Measurements from ENCODE around the gene GMPS. TPM values are rescaled to one million over a fixed set of nuclear protein-coding genes. Genes with fewer than 3 reads are reported as not detected.
"Not testable (repeated sequence)": the region's sequence is repeated elsewhere in the genome, so short reads cannot be mapped to it uniquely, and the experiment has no call there.

Gene GMPS
- total and polyA plus RNA-seq, 2 donors (not counting 3 experiments of a cell fraction or from before 2014, with no cell fraction given) = 18.7 to 67.5 TPM

GRCh38 chr3:155861476-155862183 is 8.8 kb upstream of the GMPS start:
- intact Hi-C loops (cut with micrococcal nuclease) = no loop called here
- H3K9me1 ChIP-seq (replicated peaks; ENCODE audit: control insufficient read depth, extremely low read depth, insufficient read depth, low read length) = no peaks in the 10 kb centered on the region
- CTCF ChIA-PET = interaction anchor here (0.7 kb wide), 1 partner anchor 55 kb away, joined by 3 read pairs; the partner anchor contains the start of gene C3orf33

GRCh38 chr3:155862290-155862982 is 8.0 kb upstream of the GMPS start:
- CTCF ChIA-PET; H3K27me3 ChIP-seq (ENCODE audit: control insufficient read depth in 2 of 2, insufficient read depth in 2 of 2, low read length in 2 of 2); H3K9me1 ChIP-seq (replicated peaks; ENCODE audit: control insufficient read depth, extremely low read depth, insufficient read depth, low read length); H3K4me3 ChIP-seq (replicated peaks in 1 of 3; ENCODE audit: insufficient read depth in 1 of 3, low read depth in 1 of 3, low read length in 3 of 3); H3K4me1 ChIP-seq (ENCODE audit: control insufficient read depth, extremely low read depth, insufficient read depth, low read length); H3K36me3 ChIP-seq (ENCODE audit: control insufficient read depth in 2 of 2, extremely low read depth in 1 of 2, insufficient read depth in 2 of 2, low read length in 2 of 2); H3K27ac ChIP-seq (ENCODE audit: insufficient read depth, low read depth, low read length); dilution Hi-C loops (cut with MboI; ENCODE audit: extremely low pct_ligation_motif_present, low sequenced_read_pairs); H4K20me1 ChIP-seq (replicated peaks; ENCODE audit: control insufficient read depth, extremely low read depth, insufficient read depth, low read length); intact Hi-C loops (cut with micrococcal nuclease); H3K4me2 ChIP-seq (ENCODE audit: insufficient read depth, low read length); POLR2A ChIA-PET; H3K9ac ChIP-seq (replicated peaks; ENCODE audit: extremely low read depth, insufficient read depth, low read length); BruUV-seq (replicated peaks); H3K79me2 ChIP-seq (ENCODE audit: control insufficient read depth, insufficient read depth, low read length); H2AFZ ChIP-seq (ENCODE audit: low read depth, low read length); H3K9me3 ChIP-seq (replicated peaks; ENCODE audit: control insufficient read depth, insufficient read depth, low read length): not testable (repeated sequence)
- FAIRE-seq (peak; percentile 4), DNase-seq (ENCODE audit: low read depth, low spot score) (peak; percentile 16)

More at GRCh38 chr3:155861476-155862183, 8.8 kb upstream of the GMPS start:
- Histone ChIP-seq H3K4me1 (ENCODE audit: control insufficient read depth, extremely low read depth, insufficient read depth, low read length) (no peaks in the 10 kb centered on the region), H3K36me3 (ENCODE audit: control insufficient read depth in 2 of 2, extremely low read depth in 1 of 2, insufficient read depth in 2 of 2, low read length in 2 of 2) (no peaks in the 10 kb centered on the region), H3K79me2 (ENCODE audit: control insufficient read depth, insufficient read depth, low read length) (no peaks in the 10 kb centered on the region), H3K27ac (ENCODE audit: insufficient read depth, low read depth, low read length) (no peak overlapping the region), H2AFZ (ENCODE audit: low read depth, low read length) (no peak overlapping the region), H3K4me2 (ENCODE audit: insufficient read depth, low read length) (no peak overlapping the region), H3K27me3 (ENCODE audit: control insufficient read depth in 2 of 2, insufficient read depth in 2 of 2, low read length in 2 of 2) (no peaks in the 10 kb centered on the region), H3K9ac (replicated peaks; ENCODE audit: extremely low read depth, insufficient read depth, low read length) (no peak overlapping the region), H3K9me3 (replicated peaks; ENCODE audit: control insufficient read depth, insufficient read depth, low read length) (no peaks in the 10 kb centered on the region), H4K20me1 (replicated peaks; ENCODE audit: control insufficient read depth, extremely low read depth, insufficient read depth, low read length) (no peaks in the 10 kb centered on the region), H3K4me3 (replicated peaks in 1 of 3; ENCODE audit: insufficient read depth in 1 of 3, low read depth in 1 of 3, low read length in 3 of 3) (no peak overlapping the region)
- POLR2A ChIA-PET = no interaction called here
- no peak for FAIRE-seq
- no peak for TF ChIP-seq MAX (IDR thresholded peaks at IDR 0.05; ENCODE audit: insufficient read depth, insufficient read length)
- TF ChIP-seq EZH2 (IDR thresholded peaks at IDR 0.05; ENCODE audit: borderline replicate concordance, low read depth, low read length, severe bottlenecking) = no peak
- TF ChIP-seq CTCF (IDR thresholded peaks at IDR 0.05; ENCODE audit: extremely low read depth in 1 of 2, insufficient read depth in 1 of 2, low read depth in 1 of 2, low read length in 2 of 2) = no peak
- TF ChIP-seq POLR2A (IDR thresholded peaks at IDR 0.05; ENCODE audit: low read depth, low read length) = no peak
- TF ChIP-seq GATA2 (IDR thresholded peaks at IDR 0.05; ENCODE audit: insufficient read depth, insufficient read length, low read depth, low read length) = no peak
- no peak for TF ChIP-seq JUN (IDR thresholded peaks at IDR 0.05; ENCODE audit: borderline replicate concordance, insufficient read depth, insufficient read length, low read depth)
- no peak for TF ChIP-seq MYC (IDR thresholded peaks at IDR 0.05; ENCODE audit: low read depth, low read length)
- no peak for TF ChIP-seq FOS (IDR thresholded peaks at IDR 0.05; ENCODE audit: borderline replicate concordance, insufficient read depth, low read length)
- no peak for TF ChIP-seq POLR2AphosphoS5 (IDR thresholded peaks at IDR 0.05; ENCODE audit: insufficient read depth, low read depth, low read length)
- dilution Hi-C loops (cut with MboI; ENCODE audit: extremely low pct_ligation_motif_present, low sequenced_read_pairs) = no loop called here
- no peak for DNase-seq (ENCODE audit: low read depth, low spot score)
- BruUV-seq (replicated peaks) = no TSS peak
